ENCODE results near the gene YEATS2. TPM values are rescaled to one million over a fixed set of nuclear protein-coding genes. Genes with fewer than 3 reads are reported as not detected.

YEATS2 gene
- polyA plus RNA-seq, 1 experiment: 38.3 TPM

GRCh38 chr3:183816681-183817510, 119.3 kb downstream of the YEATS2 start:
- DNase-seq (ENCODE audit: low read depth, low spot score): no peak
- Histone ChIP-seq H3K9me3 (ENCODE audit: control insufficient read depth, insufficient read depth, low read length) (no peaks in the 10 kb centered on the region; the same call in 1 of the 2 replicates), H3K27ac (ENCODE audit: low read depth, low read length) (no peak overlapping the region), H3K27me3 (ENCODE audit: control insufficient read depth, insufficient read depth, low read length) (no peaks in the 10 kb centered on the region), H3K4me3 (ENCODE audit: low read depth, low read length) (no peak overlapping the region)
- CTCF ChIA-PET: interaction anchor here (1.4 to 1.9 kb wide), 2 partner anchors 9 to 68 kb away, joined by 4 read pairs; partner anchors contain the start of gene PARL
- POLR2A ChIA-PET: interaction anchor here (0.5 kb wide), 1 partner anchor 21 kb away, joined by 3 read pairs; no protein-coding TSS in a partner anchor
- no peak for TF ChIP-seq CTCF (IDR thresholded peaks at IDR 0.05; ENCODE audit: low read depth, low read length)

- DNase-seq (ENCODE audit: low read depth, low spot score): no peak
- Histone ChIP-seq H3K27me3 (ENCODE audit: control insufficient read depth, insufficient read depth, low read length) (no peaks in the 10 kb centered on the region), H3K27ac (ENCODE audit: low read depth, low read length) (no peak overlapping the region), H3K9me3 (ENCODE audit: control insufficient read depth, insufficient read depth, low read length) (no peaks in the 10 kb centered on the region; the same call in 1 of the 2 replicates), H3K4me3 (ENCODE audit: low read depth, low read length) (no peak overlapping the region)
- ChIA-PET CTCF (no interaction called here), POLR2A (interaction anchor here (0.5 kb wide), 1 partner anchor 22 kb away, joined by 3 read pairs; no protein-coding TSS in a partner anchor)
- no peak for TF ChIP-seq CTCF (IDR thresholded peaks at IDR 0.05; ENCODE audit: low read depth, low read length)
These were observed 120.0 kb downstream of the YEATS2 start for GRCh38 chr3:183817639-183818038.

GRCh38 chr3:183818041-183818620, 120.5 kb downstream of the YEATS2 start:
- CTCF ChIA-PET: interaction anchor here (1.3 kb wide), 1 partner anchor 66 kb away, joined by 3 read pairs; the partner anchor contains the start of gene PARL
- no peak for DNase-seq (ENCODE audit: low read depth, low spot score)
- no peaks in the 10 kb centered on the region; the same call in 1 of the 2 replicates for H3K9me3 ChIP-seq (ENCODE audit: control insufficient read depth, insufficient read depth, low read length)
- H3K4me3 ChIP-seq (ENCODE audit: low read depth, low read length): no peak overlapping the region
- H3K27me3 ChIP-seq (ENCODE audit: control insufficient read depth, insufficient read depth, low read length): no peaks in the 10 kb centered on the region
- no peak for TF ChIP-seq CTCF (IDR thresholded peaks at IDR 0.05; ENCODE audit: low read depth, low read length)
- H3K27ac ChIP-seq (ENCODE audit: low read depth, low read length): no peak overlapping the region
- POLR2A ChIA-PET: no interaction called here

GRCh38 chr3:183818706-183819624, 121.4 kb downstream of the YEATS2 start:
- DNase-seq (ENCODE audit: low read depth, low spot score): no peak
- TF ChIP-seq CTCF (IDR thresholded peaks at IDR 0.05; ENCODE audit: low read depth, low read length): no peak
- Histone ChIP-seq H3K27ac (ENCODE audit: low read depth, low read length) (no peak overlapping the region), H3K4me3 (ENCODE audit: low read depth, low read length) (no peak overlapping the region), H3K9me3 (ENCODE audit: control insufficient read depth, insufficient read depth, low read length) (no peaks in the 10 kb centered on the region; the same call in 1 of the 2 replicates), H3K27me3 (ENCODE audit: control insufficient read depth, insufficient read depth, low read length) (no peaks in the 10 kb centered on the region)
- POLR2A ChIA-PET: no interaction called here
- CTCF ChIA-PET: interaction anchor here (1.3 kb wide), 1 partner anchor 65 kb away, joined by 3 read pairs; the partner anchor contains the start of gene PARL

All from AG04450 (cell line).